GM20000 (cell line): Measurements from ENCODE around the gene PNMA8B.

Source experiments
- DNase-seq: peaks from one replicate; pipeline ENCODE4 v3.0.0; 2012; ENCODE audit warnings: low spot score
- TF ChIP-seq, protein P1 (sequence below): IDR thresholded peaks from 2 replicates; pipeline ENCODE4 v1.5.1; 2012; ENCODE audit warnings: mild to moderate bottlenecking, control low read depth; ENCODE audit errors: extremely low read depth, missing control alignments

Gene PNMA8B

DNA sequence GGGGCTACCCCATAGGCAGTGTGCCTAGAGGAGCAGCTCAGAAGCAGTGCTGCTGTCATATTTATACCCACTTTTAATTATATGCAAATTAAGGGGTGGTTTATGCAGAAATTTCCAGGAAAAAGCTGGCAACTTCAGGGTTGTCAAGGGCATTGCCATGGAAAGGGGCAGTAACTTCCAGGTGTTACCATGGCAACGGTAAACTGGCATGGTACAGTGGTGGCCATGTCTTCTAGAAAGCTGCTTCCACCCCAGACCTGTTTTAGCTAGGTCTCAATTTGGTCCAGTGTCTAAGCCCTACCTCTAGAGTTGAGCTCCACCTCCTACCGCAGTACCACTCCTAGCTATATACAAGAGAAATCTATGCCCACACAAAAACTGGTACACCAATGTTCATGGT is 35.6 kb downstream of the PNMA8B start:
- TF ChIP-seq, protein P1, sequence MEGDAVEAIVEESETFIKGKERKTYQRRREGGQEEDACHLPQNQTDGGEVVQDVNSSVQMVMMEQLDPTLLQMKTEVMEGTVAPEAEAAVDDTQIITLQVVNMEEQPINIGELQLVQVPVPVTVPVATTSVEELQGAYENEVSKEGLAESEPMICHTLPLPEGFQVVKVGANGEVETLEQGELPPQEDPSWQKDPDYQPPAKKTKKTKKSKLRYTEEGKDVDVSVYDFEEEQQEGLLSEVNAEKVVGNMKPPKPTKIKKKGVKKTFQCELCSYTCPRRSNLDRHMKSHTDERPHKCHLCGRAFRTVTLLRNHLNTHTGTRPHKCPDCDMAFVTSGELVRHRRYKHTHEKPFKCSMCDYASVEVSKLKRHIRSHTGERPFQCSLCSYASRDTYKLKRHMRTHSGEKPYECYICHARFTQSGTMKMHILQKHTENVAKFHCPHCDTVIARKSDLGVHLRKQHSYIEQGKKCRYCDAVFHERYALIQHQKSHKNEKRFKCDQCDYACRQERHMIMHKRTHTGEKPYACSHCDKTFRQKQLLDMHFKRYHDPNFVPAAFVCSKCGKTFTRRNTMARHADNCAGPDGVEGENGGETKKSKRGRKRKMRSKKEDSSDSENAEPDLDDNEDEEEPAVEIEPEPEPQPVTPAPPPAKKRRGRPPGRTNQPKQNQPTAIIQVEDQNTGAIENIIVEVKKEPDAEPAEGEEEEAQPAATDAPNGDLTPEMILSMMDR, result no peak
- DNase-seq, result no peak

DNA sequence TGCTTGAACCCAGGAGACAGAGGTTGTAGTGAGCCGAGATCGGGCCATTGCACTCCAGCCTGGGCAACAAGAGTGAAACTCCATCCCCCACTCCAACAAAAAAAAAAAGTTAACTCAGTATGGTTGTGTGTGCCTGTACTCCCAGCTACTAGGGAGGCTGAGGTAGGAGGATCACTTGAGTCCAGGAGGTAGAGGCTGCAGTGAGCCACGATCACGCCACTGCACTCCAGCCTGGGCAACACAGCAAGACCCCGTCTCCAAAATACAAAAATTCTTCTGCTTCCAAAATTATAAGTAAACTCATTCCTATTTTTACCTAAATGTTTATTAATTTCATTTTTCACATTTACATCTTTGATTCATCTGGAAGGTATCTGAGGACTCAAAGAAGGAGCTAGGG is 38.7 kb downstream of the PNMA8B start:
- no peak for DNase-seq
- TF ChIP-seq, protein P1, result no peak

DNA sequence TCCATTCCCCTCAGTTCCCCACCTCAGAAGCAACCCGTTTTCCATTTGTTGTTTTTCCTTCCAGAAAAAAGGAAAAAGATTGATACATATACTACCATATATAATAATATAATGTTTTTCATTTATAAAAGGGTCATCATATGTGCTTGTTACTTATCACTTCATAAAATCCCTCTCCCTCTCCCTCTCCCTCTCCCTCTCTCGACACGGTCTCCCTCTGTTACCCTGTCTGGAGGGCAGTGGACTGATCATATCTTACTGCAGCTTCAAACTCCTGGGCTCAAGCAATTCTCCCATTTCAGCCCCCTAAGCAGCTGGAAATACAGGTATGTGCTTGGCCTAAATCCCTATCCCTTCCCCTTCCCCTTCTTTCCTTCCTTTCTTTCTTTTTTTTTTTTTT is 41.4 kb downstream of the PNMA8B start:
- no peak for DNase-seq
- TF ChIP-seq, protein P1, result no peak

DNA sequence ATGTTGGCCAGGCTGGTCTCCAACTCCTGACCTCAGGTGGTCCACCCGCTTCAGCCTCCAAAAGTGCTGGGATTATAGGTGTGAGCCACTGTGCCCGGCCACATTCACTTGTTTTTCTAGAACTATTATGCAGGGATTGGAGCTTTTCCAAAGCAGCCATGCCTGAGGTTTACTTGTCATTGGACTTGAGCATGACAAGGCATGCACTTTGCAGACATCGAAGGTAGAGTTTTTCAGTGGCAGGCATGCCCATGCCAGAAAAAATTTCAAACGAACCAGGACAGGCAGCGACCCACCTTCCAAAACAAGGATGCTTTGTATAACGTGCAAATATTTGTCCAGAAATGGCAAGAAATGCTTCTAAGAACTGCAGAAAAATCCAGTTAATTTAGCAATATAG is 42.0 kb downstream of the PNMA8B start:
- DNase-seq, result no peak
- TF ChIP-seq, protein P1, result no peak

DNA sequence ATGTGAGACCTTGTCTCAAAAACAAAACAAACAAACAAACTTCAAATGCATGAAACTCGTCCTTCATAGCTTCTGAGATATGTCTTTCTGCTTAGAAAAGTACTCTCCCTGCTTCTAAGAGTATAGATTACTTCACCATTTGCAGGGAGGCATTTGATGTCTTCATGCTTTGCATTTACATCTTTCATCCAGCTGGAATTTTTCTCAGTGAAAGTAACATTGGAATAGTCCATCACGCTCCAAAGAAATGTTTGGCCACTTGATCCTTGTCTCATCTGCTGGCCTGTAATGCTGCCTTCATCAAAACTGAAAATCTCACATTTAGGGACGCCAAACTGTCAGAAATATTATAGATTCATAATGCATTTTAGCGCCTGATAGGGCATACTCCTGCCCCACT is 43.5 kb downstream of the PNMA8B start:
- TF ChIP-seq, protein P1, result no peak
- no peak for DNase-seq

DNA sequence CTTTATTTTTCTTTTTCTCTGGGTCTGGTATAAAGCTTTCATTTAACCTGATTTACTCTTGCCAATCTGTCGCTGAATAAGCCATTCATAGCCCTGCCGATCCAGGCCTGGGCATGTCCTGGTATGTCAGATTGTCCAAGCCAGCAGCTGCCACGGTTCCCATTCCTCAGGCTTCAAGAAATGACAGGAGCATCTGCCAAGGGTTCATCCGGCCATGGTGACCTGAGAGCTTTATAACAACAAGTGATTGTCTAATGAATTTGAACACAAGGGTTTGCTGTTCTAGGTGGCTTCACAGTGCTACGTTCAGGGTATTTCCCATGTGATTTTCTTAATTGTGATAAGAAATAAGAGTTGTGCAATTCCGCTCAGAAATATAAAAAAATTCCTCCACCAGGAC is 44.3 kb downstream of the PNMA8B start:
- TF ChIP-seq, protein P1, result no peak
- DNase-seq, result no peak

DNA sequence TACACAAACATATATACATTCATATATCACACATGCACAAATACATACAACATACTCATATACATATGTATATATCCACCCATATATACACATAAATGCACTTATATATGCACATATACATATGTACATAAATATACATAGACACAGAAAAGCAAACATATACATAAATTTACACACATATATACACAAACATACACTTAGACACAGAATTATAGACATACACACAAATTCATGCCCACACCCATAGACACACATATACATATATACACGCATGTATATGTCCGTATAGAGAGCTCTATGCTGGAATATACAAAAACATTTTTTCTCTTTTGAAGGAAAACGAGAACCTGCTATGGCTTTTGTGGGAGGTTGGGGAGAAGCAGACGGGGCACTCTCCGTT is 44.9 kb downstream of the PNMA8B start:
- TF ChIP-seq, protein P1, result no peak
- no peak for DNase-seq

DNA sequence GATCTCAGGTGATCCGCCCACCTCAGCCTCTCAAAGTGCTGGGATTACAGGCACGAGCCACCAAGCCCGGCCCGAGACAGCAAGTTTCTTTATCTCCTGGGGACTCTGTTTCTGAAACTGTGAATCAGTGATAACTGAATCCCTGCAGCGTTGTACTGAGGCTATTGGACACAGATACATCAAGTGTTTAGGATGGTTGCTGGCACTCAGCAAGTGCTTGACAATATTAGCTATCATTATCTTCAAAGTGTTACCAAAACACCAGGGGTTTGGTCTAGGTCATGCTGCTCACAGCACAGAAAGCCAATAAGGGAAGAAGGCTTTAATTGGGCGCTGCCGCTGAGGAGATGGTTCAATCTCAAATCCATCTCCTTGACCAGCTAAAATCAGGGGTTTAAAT is 46.4 kb downstream of the PNMA8B start:
- TF ChIP-seq, protein P1, result no peak
- DNase-seq, result no peak
